HG03354 (cell line): ENCODE results near the gene SLC18A2.

ENCODE experiments used
- ATAC-seq: cut with Tn5 transposase; IDR thresholded peaks from one replicate; pipeline ENCODE4 v1.9.1; 2021; ENCODE audit warnings: mild to moderate bottlenecking; ENCODE audit not compliant: unreplicated experiment, poor library complexity, severe bottlenecking

SLC18A2 gene

GRCh38 chr10:117240621-117241529 lies at the start of gene SLC18A2:
SLC18A2 (plus strand) TSS chr10:117241114; CDS start chr10:117241694, 580 bp downstream.
- no peak for ATAC-seq

- no peak for ATAC-seq
These were observed 43.7 kb upstream of the SLC18A2 start, which contains the start of gene KCNK18 for GRCh38 chr10:117197189-117197588. KCNK18 (plus strand) TSS chr10:117197489; CDS start chr10:117197489, 0 bp downstream.

GRCh38 chr10:117198088-117198487 lies 42.8 kb upstream of the SLC18A2 start:
- ATAC-seq = no peak

- no peak for ATAC-seq
These were observed 39.1 kb upstream of the SLC18A2 start for GRCh38 chr10:117201826-117202225.

GRCh38 chr10:117204316-117204715 lies 36.6 kb upstream of the SLC18A2 start:
- no peak for ATAC-seq

- ATAC-seq = no peak
These were observed 28.7 kb upstream of the SLC18A2 start for GRCh38 chr10:117212176-117212575.

GRCh38 chr10:117214401-117214800 lies 26.5 kb upstream of the SLC18A2 start:
- ATAC-seq = no peak

- ATAC-seq = no peak
These were observed 25.8 kb upstream of the SLC18A2 start for GRCh38 chr10:117215079-117215478.

GRCh38 chr10:117216028-117216427 lies 24.9 kb upstream of the SLC18A2 start:
- no peak for ATAC-seq

- ATAC-seq = peak; percentile 87
These were observed 24.2 kb upstream of the SLC18A2 start for GRCh38 chr10:117216611-117217195.

- ATAC-seq = peak; percentile 58
These were observed 23.6 kb upstream of the SLC18A2 start for GRCh38 chr10:117217196-117217761.

- no peak for ATAC-seq
These were observed 22.3 kb upstream of the SLC18A2 start for GRCh38 chr10:117218654-117219053.

- no peak for ATAC-seq
These were observed 19.7 kb upstream of the SLC18A2 start for GRCh38 chr10:117221156-117221711.

GRCh38 chr10:117222552-117222951 lies 18.4 kb upstream of the SLC18A2 start:
- ATAC-seq = no peak

GRCh38 chr10:117222976-117223692 lies 17.8 kb upstream of the SLC18A2 start:
- no peak for ATAC-seq

GRCh38 chr10:117223693-117224430 lies 17.1 kb upstream of the SLC18A2 start:
- no peak for ATAC-seq

- ATAC-seq = no peak
These were observed 16.0 kb upstream of the SLC18A2 start for GRCh38 chr10:117224881-117225280.

- peak; percentile 72 for ATAC-seq
These were observed 14.0 kb upstream of the SLC18A2 start for GRCh38 chr10:117226813-117227451.

GRCh38 chr10:117228210-117228609 lies 12.7 kb upstream of the SLC18A2 start:
- ATAC-seq = no peak
